IPS-NIHi7 (cell line): Measurements from ENCODE around the gene IGF1R.

Experiments used
- DNase-seq: peaks from one replicate; pipeline ENCODE4 v3.0.0; 2012; ENCODE audit warnings: mixed read lengths; ENCODE audit errors: extremely low spot score

The IGF1R gene

GRCh38 chr15:98745179-98745578 is 96.8 kb downstream of the IGF1R start:
- DNase-seq, result no peak

DNA sequence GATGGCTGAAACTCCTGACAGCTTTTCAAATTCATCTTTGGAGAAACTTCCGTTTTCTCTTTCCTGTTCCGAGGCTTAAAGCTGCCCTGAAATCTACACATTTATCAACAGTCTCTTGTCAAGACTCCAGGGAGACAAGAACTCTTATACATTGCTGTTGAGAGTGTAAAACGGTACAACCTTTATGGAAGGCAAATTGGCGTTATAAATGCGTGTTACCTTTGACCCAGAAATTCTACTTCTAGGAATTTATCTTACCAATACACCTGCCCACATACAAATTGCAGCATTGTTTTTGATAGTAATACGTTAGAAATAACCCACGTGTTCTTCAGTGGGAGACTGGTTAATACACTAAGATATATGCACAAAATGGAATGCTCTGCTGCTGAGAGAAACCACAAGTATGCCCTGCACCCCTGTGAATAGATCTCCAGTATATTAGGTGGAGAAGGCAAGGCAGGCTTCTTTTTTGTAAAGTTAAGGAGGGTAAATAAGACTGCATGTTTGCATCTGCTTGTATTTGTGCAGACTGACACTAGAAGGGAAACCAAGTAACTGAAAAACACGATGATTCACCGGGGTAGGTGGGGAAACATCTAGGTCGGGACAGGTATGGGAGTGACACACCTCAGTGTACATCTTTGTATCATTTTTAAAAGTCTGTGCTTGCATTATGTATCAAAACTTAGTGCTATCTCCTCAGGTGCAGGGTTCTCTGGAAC is 97.5 kb downstream of the IGF1R start:
- no peak for DNase-seq

GRCh38 chr15:98746375-98747155 is 98.2 kb downstream of the IGF1R start:
- no peak for DNase-seq

DNA sequence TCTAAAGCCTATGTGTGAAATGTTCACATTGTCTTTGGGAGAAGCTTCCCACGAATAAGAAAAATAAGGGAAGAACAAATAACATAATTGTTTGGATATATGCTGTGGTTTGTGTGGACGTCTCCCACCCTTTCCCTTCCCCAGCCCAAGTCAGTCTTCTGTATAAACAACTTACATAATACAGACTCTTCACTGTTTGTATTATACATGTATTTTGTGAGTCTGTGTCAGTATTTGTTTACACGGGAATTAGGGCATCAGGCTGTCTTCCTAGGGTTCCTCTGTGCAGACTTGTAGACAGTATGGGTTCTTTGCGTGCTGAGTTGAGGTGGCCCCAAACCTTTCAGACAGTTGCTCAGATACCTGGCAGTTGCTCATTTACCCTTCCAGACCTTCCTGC is 103.4 kb downstream of the IGF1R start:
- no peak for DNase-seq

- DNase-seq, result no peak
Measured at GRCh38 chr15:98753726-98754656, 105.7 kb downstream of the IGF1R start.

DNA sequence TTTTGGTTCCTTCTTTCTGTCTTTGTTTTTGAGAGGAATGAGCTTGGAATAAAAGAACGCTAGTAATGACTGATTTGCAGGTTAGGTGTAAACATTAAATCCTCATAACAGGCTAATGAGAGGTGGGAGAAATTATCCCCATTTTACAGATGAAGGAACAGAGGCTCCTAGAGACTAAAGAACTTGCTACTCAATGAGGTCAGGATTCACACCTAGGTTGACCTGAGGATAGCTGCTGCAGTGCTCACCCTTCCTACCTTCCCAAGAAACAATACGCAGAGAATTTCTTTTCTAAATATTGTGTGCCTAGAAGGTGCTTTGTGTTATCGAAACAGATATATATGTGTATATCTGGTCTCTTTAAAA is 106.3 kb downstream of the IGF1R start:
- no peak for DNase-seq

DNA sequence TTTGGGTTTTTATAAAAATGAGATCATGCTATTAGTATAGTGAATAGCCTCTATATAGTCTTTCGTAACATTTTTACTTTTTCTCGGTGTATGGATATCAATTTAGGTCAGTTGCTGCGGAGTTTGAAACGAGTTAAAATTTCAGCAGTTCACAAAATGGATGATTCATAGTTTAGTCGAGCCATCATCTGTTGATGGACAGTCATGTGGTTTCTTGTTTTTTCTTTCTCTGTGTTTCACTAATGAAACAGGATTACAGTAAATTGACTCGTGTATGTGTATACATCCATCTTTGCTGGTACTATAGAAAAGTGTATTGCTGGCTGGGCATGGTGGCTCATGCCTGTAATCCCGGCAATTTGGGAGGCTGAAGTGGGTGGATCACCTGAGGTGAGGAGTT is 106.8 kb downstream of the IGF1R start:
- DNase-seq, result no peak

DNA sequence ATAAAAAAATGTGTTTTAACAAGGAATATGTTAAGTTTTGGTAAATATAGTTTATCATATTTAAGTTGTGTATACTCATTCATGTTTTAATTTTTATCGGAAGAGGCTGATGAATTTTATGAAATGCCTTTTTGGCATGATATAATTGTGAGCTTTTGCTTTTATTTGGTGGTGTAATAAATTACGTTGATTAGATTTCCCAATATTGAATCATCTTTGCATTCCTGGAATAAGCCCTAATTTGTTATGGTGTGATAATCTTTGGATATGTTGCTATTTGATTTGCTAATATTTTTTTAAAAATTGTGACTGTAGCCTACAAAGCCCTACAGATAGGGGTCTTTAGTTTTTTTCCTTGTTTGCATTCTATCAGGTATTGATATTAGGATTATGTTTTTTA is 107.4 kb downstream of the IGF1R start:
- DNase-seq, result no peak

DNA sequence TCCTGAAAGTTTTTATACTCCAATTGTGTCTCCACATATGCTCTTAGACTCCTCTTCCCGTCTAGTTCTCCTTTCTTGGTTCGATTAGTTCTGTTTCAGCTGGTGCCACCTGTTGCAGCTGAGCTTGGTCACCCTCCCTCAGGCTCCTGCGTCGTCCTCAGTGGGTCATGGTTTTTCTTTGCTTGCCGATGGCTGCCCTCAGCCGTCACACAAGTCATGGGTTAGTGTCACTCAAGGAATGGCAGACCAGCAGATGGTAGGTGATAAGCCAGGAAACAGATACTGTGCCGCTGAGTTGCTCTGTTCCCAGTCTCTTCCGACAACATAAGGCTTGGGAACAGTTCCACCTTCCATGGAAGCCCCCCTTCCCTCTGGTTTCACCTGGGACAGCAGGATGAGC is 109.9 kb downstream of the IGF1R start:
- DNase-seq, result no peak

DNA sequence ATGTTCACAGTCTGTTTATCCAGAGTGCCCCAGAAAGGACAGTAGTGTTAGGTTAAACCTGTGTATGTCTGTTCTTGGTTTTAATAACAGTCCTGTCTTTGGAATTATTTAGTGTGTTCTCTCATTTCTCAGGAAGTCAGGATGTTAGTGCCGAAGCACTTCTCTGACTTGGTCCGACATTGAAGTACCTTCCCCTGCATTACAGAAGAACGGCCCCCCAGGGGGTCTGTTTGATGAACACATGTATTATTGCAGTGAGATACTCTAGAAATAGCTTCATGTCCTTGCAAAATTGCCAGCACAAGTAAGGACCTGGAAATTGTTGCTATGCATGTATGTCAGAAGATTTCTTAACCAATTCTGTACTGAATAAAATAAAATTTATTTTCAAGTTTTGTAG is 110.9 kb downstream of the IGF1R start:
- no peak for DNase-seq

GRCh38 chr15:98760112-98760826 is 111.9 kb downstream of the IGF1R start:
- no peak for DNase-seq

DNA sequence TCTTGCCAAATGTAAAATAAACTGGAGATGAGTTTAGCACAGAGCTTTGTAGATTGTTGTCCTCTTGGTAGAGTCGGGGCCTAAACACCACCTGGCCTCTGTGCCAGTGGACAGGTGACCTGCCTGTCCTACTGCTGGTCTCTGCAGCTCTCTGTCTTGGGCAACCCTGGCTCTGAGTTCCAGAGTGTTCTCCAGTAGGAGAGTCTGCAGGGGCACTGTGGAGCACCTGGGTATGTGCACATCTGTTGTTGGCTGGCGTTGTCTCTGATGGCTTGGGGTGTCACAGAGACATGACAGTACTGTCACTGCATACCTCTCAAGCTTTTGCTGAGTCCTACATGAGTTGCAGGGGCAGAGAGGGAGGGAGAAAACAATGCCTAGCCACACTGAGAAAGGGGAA is 112.6 kb downstream of the IGF1R start:
- no peak for DNase-seq

- DNase-seq, result no peak
Measured at GRCh38 chr15:98763179-98763578, 114.8 kb downstream of the IGF1R start.

GRCh38 chr15:98764291-98764690 is 116.0 kb downstream of the IGF1R start:
- DNase-seq, result no peak

GRCh38 chr15:98765610-98766009 is 117.3 kb downstream of the IGF1R start:
- no peak for DNase-seq

DNA sequence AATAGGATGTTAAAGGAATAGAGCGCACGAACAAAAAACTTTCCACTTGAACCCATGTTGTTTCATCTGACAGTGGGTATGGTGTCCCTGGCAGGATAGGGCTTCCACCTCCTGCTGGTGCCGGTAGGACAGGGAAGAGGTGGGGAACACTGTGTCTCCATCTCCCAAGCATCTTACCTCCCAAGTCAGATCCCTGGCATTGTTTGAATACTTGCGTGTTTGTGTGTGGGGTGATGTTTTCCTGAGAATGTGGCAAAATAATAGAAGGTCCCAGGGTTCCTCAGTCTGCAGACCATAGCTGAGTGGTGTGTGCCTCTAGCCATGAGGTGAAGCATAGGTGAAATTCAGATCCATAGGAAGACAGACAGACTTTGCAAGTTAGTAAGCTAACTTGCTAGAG is 119.4 kb downstream of the IGF1R start:
- no peak for DNase-seq

DNA sequence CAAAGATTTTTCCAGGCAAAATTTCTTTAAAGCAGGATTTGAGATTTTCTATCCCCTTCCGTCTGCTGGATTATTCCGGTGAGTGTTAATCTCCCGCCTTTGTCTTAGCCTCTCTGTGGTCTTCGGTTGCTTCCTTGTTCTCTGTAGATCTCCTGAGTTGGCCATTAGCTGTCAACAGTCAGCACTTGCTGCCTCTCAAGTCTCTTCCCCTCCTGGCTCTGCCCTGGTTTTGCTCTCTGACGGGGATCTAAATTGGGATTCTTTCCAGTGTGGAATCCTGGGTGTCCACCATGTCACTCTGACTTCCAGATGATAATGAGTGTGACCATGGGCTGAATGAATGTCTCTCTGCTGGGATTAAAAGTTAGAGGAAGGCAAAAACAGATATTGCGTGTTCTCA is 121.5 kb downstream of the IGF1R start:
- DNase-seq, result no peak

GRCh38 chr15:98770984-98771383 is 122.6 kb downstream of the IGF1R start:
- DNase-seq, result no peak

GRCh38 chr15:98771541-98771940 is 123.2 kb downstream of the IGF1R start:
- DNase-seq, result no peak

DNA sequence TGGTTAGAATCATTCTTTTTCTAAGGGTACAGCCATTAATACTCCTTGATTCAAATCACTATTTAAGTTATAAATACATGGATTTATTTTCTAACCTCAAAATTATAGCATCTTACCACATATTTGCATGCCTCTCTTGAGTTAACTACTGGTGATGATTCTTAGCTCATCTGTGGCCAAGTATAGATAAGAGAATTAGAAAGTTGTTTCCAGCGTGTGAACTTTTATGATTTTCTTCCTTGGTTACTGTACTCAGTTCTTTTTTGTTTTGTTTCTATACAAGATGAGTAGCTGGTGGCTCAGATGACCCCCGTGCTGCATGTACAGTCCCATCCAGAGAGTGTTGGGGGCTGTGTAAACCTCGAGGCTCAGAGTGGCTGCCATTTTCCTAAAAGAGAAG is 124.6 kb downstream of the IGF1R start:
- no peak for DNase-seq

DNA sequence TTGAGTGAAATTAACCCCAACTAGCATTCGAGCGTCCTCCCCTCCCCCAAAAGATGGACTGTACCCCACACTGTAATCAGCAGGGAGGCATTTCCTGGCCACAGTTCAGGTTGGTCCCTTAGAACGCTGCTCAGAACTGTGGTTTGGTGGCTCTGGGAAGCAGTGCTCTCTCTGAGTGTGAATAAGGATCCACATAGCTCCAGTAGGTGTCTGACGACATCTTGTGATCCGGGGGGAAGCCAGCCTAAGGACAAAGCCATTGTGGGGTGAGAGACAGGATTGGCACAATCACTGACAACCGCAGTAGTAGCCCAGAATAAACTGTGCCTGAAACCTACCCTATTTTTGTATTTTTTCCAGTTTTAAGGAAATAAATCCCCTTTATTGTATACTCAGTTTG is 125.3 kb downstream of the IGF1R start:
- no peak for DNase-seq
